IMR-90 (cell line): ENCODE measurements around the gene TMEM52B. TPM values are rescaled to one million over a fixed set of nuclear protein-coding genes. Genes with fewer than 3 reads are reported as not detected.

Source experiments
- ATAC-seq: fragments of 200-7000 bp; cut with Tn5 transposase; 2 replicates; pipeline ENCODE4 v1.9.1; 2020; ENCODE audit warnings: low read depth, mild to moderate bottlenecking, moderate library complexity
- BruUV-seq: library from RNA; stranded (reverse); fragments of 400-500 nt; replicated peaks from 2 replicates; lab custom pipeline; 2021; lab: Mats Ljungman, UMichigan
- CTCF ChIA-PET: fragments of 300-600 bp; formaldehyde crosslinking; extraction: SDS; loops from one replicate; lab custom pipeline; 2021; ENCODE audit warnings: antibody characterized with exemption; lab: Yijun Ruan, JAX
- POLR2A ChIA-PET: fragments of 300-600 bp; sonication (Branson Sonifier 250); formaldehyde crosslinking; loops from one replicate; lab custom pipeline; 2022; ENCODE audit warnings: antibody characterized with exemption; ENCODE audit not compliant: unreplicated experiment; lab: Charles Lee
- DNase-seq: peaks from one replicate; pipeline ENCODE4 v3.0.0; 2013
- H2AFZ ChIP-seq: replicated peaks from 2 replicates; pipeline ENCODE3; 2013; ENCODE audit warnings: low read length, mild to moderate bottlenecking; ENCODE audit not compliant: poor library complexity
- H2AK5ac ChIP-seq: 2 replicates; pipeline ENCODE4 v1.6.1; 2013; ENCODE audit warnings: low read depth, low read length, inconsistent platforms
- H2AK9ac ChIP-seq: replicated peaks from 2 replicates; pipeline ENCODE3; 2013; ENCODE audit warnings: mild to moderate bottlenecking, low read depth, low read length, moderate library complexity; ENCODE audit not compliant: poor library complexity
- H2BK120ac ChIP-seq: 2 replicates; pipeline ENCODE4 v1.6.1; 2013; ENCODE audit warnings: low read depth, low read length, inconsistent platforms
- H2BK15ac ChIP-seq: 3 replicates; pipeline ENCODE4 v1.6.1; 2013; ENCODE audit warnings: low read depth, low read length, inconsistent platforms
- H2BK20ac ChIP-seq: 2 replicates; pipeline ENCODE4 v1.6.1; 2013; ENCODE audit warnings: low read depth, mild to moderate bottlenecking, inconsistent platforms, low read length, moderate library complexity
- H2BK5ac ChIP-seq: 2 replicates; pipeline ENCODE4 v1.6.1; 2013; ENCODE audit warnings: mild to moderate bottlenecking, low read depth, low read length, inconsistent platforms; ENCODE audit not compliant: poor library complexity, severe bottlenecking
- H3K14ac ChIP-seq: replicated peaks from 2 replicates; pipeline ENCODE4 v1.6.1; 2013; ENCODE audit warnings: low read depth, low read length, inconsistent platforms
- H3K18ac ChIP-seq: 2 replicates; pipeline ENCODE4 v1.6.1; 2013; ENCODE audit warnings: low read depth, low read length, control low read depth
- H3K23ac ChIP-seq: 2 replicates; pipeline ENCODE4 v1.6.1; 2013; ENCODE audit warnings: low read depth, low read length, inconsistent platforms
- H3K27ac ChIP-seq: 2 replicates; pipeline ENCODE4 v1.5.1; 2013; ENCODE audit warnings: mild to moderate bottlenecking, control low read depth, low read length; ENCODE audit not compliant: insufficient read depth
- H3K27me3 ChIP-seq: 2 replicates; pipeline ENCODE4 v1.6.1; 2013; ENCODE audit warnings: low read length; ENCODE audit not compliant: control insufficient read depth, insufficient read depth
- H3K36me3 ChIP-seq: 2 replicates; pipeline ENCODE4 v1.6.1; 2013; ENCODE audit warnings: low read length, mixed read lengths; ENCODE audit not compliant: control insufficient read depth, insufficient read depth
- H3K4ac ChIP-seq: 2 replicates; pipeline ENCODE4 v1.6.1; 2013; ENCODE audit warnings: low read depth, low read length, inconsistent platforms
- H3K4me1 ChIP-seq: 2 replicates; pipeline ENCODE4 v1.6.1; 2013; ENCODE audit warnings: low read length, mixed read lengths; ENCODE audit not compliant: control insufficient read depth, insufficient read depth
- H3K4me2 ChIP-seq: 2 replicates; pipeline ENCODE4 v1.6.1; 2013; ENCODE audit warnings: low read depth, mild to moderate bottlenecking, control low read depth, low read length, moderate library complexity
- H3K4me3 ChIP-seq: 2 replicates; pipeline ENCODE4 v1.5.1; 2013; ENCODE audit warnings: low read depth, mild to moderate bottlenecking, control low read depth, low read length, moderate library complexity; ENCODE audit not compliant: insufficient read depth
- H3K56ac ChIP-seq: 2 replicates; pipeline ENCODE4 v1.6.1; 2013; ENCODE audit warnings: low read length, inconsistent platforms; ENCODE audit not compliant: insufficient read depth; ENCODE audit errors: extremely low read depth
- H3K79me1 ChIP-seq, 2 experiments: 2 replicates each; pipeline ENCODE4 v1.6.1; 2013; ENCODE audit warnings: low read length in 2 of 2, inconsistent platforms in 1 of 2, low read depth in 1 of 2
- H3K9ac ChIP-seq: 2 replicates; pipeline ENCODE4 v1.6.1; 2013; ENCODE audit warnings: low read depth, low read length, control low read depth
- H3K9me1 ChIP-seq: 2 replicates; pipeline ENCODE4 v1.6.1; 2013; ENCODE audit warnings: low read length, inconsistent platforms; ENCODE audit not compliant: insufficient read depth
- H3K9me3 ChIP-seq: 2 replicates; pipeline ENCODE4 v1.6.1; 2013; ENCODE audit warnings: low read length; ENCODE audit not compliant: control insufficient read depth, insufficient read depth
- H4K20me1 ChIP-seq: 2 replicates; pipeline ENCODE4 v1.6.1; 2013; ENCODE audit warnings: low read length, inconsistent platforms; ENCODE audit not compliant: insufficient read depth
- H4K5ac ChIP-seq: 2 replicates; pipeline ENCODE4 v1.6.1; 2013; ENCODE audit warnings: mild to moderate bottlenecking, low read depth, low read length, control low read depth
- H4K8ac ChIP-seq, 2 experiments: 2 replicates each; pipeline ENCODE4 v1.6.1; 2013; ENCODE audit warnings: low read depth in 2 of 2, low read length in 2 of 2, control low read depth in 1 of 2, inconsistent platforms in 1 of 2
- H4K91ac ChIP-seq: 2 replicates; pipeline ENCODE4 v1.6.1; 2013; ENCODE audit warnings: low read depth, low read length, inconsistent platforms; ENCODE audit not compliant: insufficient read depth
- BHLHE40 ChIP-seq: fragments of 150-350 bp; IDR thresholded peaks from 2 replicates; pipeline ENCODE4 v1.6.1; 2016; ENCODE audit warnings: mild to moderate bottlenecking, low read depth, low read length
- CEBPB ChIP-seq: IDR thresholded peaks from 2 replicates; pipeline ENCODE4 v1.6.1; 2012; ENCODE audit warnings: low read depth, low read length, improper control_type of control experiment
- CTCF ChIP-seq: conservative IDR thresholded peaks from 2 replicates; pipeline ENCODE4 v1.5.1; 2012; ENCODE audit warnings: mild to moderate bottlenecking, low read depth, low read length, improper control_type of control experiment
- FOS ChIP-seq: fragments of 150-350 bp; IDR thresholded peaks from 2 replicates; pipeline ENCODE4 v1.6.1; 2016; ENCODE audit warnings: low read depth, low read length
- MAZ ChIP-seq: IDR thresholded peaks from 2 replicates; pipeline ENCODE4 v1.6.1; 2012; ENCODE audit warnings: low read depth, mild to moderate bottlenecking, low read length, improper control_type of control experiment, moderate library complexity, borderline replicate concordance
- MXI1 ChIP-seq: IDR thresholded peaks from 2 replicates; pipeline ENCODE4 v1.6.1; 2012; ENCODE audit warnings: low read depth, mild to moderate bottlenecking, low read length, moderate library complexity, borderline replicate concordance
- POLR2A ChIP-seq: IDR thresholded peaks from 2 replicates; pipeline ENCODE4 v1.6.1; 2012; ENCODE audit warnings: mild to moderate bottlenecking, low read depth, low read length
- RAD21 ChIP-seq: IDR thresholded peaks from 2 replicates; pipeline ENCODE4 v1.6.1; 2012; ENCODE audit warnings: low read length, improper control_type of control experiment
- RFX5 ChIP-seq: IDR thresholded peaks from 2 replicates; pipeline ENCODE4 v1.8.0; 2012; ENCODE audit warnings: low read depth, mild to moderate bottlenecking, low read length, moderate library complexity
- SMC3 ChIP-seq: fragments of 150-350 bp; IDR thresholded peaks from 2 replicates; pipeline ENCODE4 v1.6.1; 2016; ENCODE audit warnings: low read depth, mild to moderate bottlenecking, antibody characterized with exemption, low read length, moderate library complexity
- WGBS, 2 experiments: methylation state at CpG; one replicate each; pipeline versions ENCODE4 v1.1.5 to v1.1.7; 2013; ENCODE audit warnings: missing lambda C conversion rate in 2 of 2; ENCODE audit not compliant: insufficient read length in 1 of 2; ENCODE audit errors: extremely low coverage in 2 of 2; 5-methylcytosine and 5-hydroxymethylcytosine counted together
- dilution Hi-C: fragments of 300-500 bp; cut with HindIII; formaldehyde crosslinking; loops from one replicate; pipeline ENCODE4 v1.14.3; 2018; ENCODE audit warnings: low sequenced_read_pairs; ENCODE audit not compliant: unreplicated experiment
- in situ Hi-C: fragments of 300-500 bp; cut with MboI; formaldehyde crosslinking; loops from 3 replicates; pipeline ENCODE4 v1.14.3; 2019; ENCODE audit warnings: low sequenced_read_pairs, inconsistent platforms, mixed read lengths
- intact Hi-C: fragments of 100-400 bp; cut with micrococcal nuclease; formaldehyde crosslinking; loops from 2 replicates; pipeline ENCODE4 v1.10.0; 2022
- polyA plus RNA-seq, 3 experiments: library from polyadenylated mRNA; depleted of rRNA; stranded (reverse); fragments of >200 nt; gene quantifications; 2 replicates each; pipeline ENCODE4 v1.2.3, GENCODE V29; 2012; ENCODE audit warnings: low replicate concordance in 1 of 3
- total RNA-seq: library from RNA; depleted of rRNA; stranded (reverse); fragments of >200 nt; gene quantifications from 2 replicates; pipeline ENCODE4 v1.2.3, GENCODE V29; 2012

TMEM52B gene
- total and polyA plus RNA-seq, 2 of the 4 experiments (the other 2 are of a cell fraction): 2.0 to 3.6 TPM

DNA sequence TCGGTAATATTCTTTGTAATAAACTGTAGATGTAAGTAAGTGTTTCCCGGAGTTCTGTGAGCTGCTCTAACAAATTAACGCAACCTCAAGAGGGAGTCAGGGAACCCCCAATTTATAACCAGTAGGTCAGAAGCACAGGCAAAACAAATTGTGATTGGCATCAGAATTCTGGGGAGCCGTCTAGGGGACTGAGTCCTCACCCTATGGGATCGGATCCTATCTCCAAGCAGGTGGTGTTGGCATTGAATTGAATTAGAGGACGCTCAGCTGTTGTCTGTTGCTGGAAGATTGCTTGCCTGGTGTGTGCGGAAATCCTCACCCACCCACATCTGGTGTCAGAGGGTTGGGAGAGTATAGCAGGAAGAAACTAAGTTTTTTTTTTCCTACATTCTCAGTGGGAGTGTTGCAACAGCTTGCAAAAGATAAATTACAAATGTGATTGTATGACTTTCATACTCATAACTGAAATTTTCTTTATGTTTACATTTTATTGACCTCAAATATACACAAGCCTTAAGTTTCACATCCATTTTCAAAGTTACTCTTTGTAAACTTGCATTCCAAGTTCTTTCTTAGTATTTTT is 5.5 kb downstream of the TMEM52B start:
- peak overlapping the region; percentile 1 for H2AK9ac ChIP-seq
- WGBS, 2 experiments: no CpG with 5 or more reads among the region's 7 CpGs
- H3K79me1 ChIP-seq: 0 out of 4 replicates have a peak, but pooled peaks cover 0 to 4% of the 10 kb centered on the region in 2 experiments
- dilution Hi-C loops (no loop called here), in situ Hi-C loops (no loop called here), intact Hi-C loops (loop anchor here (1.0 kb wide), 2 partner anchors 15 to 28 kb away; partner anchors contain the start of gene GABARAPL1)
- peak overlapping the region; percentile 91 for H2BK5ac ChIP-seq
- DNase-seq (peak; percentile 95), ATAC-seq (peak; percentile 75)
- H3K27ac ChIP-seq: peak overlapping the region; percentile 82
- no peaks in the 10 kb centered on the region for H3K27me3 ChIP-seq
- peak overlapping the region; percentile 84 for H3K4me2 ChIP-seq
- H4K8ac ChIP-seq: peak overlapping the region; percentile 49 to 88
- H3K9me3 ChIP-seq: no peaks in the 10 kb centered on the region
- H2BK15ac ChIP-seq: peak overlapping the region; percentile 56; the same call in 2 of the 3 replicates
- no peaks in the 10 kb centered on the region for H4K20me1 ChIP-seq
- TF ChIP-seq MAZ: no peak
- no peak for TF ChIP-seq RFX5
- TF ChIP-seq RAD21: no peak
- peak; percentile 61 for TF ChIP-seq FOS
- no peak for TF ChIP-seq SMC3
- TF ChIP-seq MXI1: no peak
- no peak for TF ChIP-seq CTCF
- peak; percentile 40 for TF ChIP-seq BHLHE40
- peak; percentile 98 for TF ChIP-seq CEBPB
- peak; percentile 42; the same call in 1 of the 2 replicates for TF ChIP-seq POLR2A
- ChIA-PET POLR2A (interaction anchor here (0.6 kb wide), 1 partner anchor 244 kb away, joined by 3 read pairs; no protein-coding TSS in a partner anchor), CTCF (interaction anchor here (0.7 to 1.5 kb wide), 3 partner anchors 9 to 117 kb away, joined by 3 read pairs; no protein-coding TSS in a partner anchor)
- H3K14ac ChIP-seq: peak overlapping the region; percentile 75
- H3K9ac ChIP-seq: peak overlapping the region; percentile 56
- H2AFZ ChIP-seq: peak overlapping the region; percentile 48
- peak overlapping the region; percentile 90 for H2BK120ac ChIP-seq
- peak overlapping the region; percentile 74 for H3K23ac ChIP-seq
- H3K4me1 ChIP-seq: peaks cover 23% of the 10 kb centered on the region
- H2AK5ac ChIP-seq: peak overlapping the region; percentile 91
- no TSS peak for BruUV-seq
- peaks cover 8% of the 10 kb centered on the region for H3K9me1 ChIP-seq
- H2BK20ac ChIP-seq: peak overlapping the region; percentile 94
- H3K18ac ChIP-seq: peak overlapping the region; percentile 94
- peak overlapping the region; percentile 92 for H4K91ac ChIP-seq
- H3K36me3 ChIP-seq: no peaks in the 10 kb centered on the region
- peak overlapping the region; percentile 69 for H3K56ac ChIP-seq
- H3K4ac ChIP-seq: peak overlapping the region; percentile 85
- peak overlapping the region; percentile 95 for H4K5ac ChIP-seq
- no peak overlapping the region for H3K4me3 ChIP-seq
